Smooth muscle cell (in vitro differentiated cells): ENCODE results near the gene PPP1R3E. TPM values are rescaled to one million over a fixed set of nuclear protein-coding genes. Genes with fewer than 3 reads are reported as not detected.
A peak's percentile ranks its signal among the peaks of the same experiment; 100 is the strongest.
"Not testable (repeated sequence)": the region's sequence is repeated elsewhere in the genome, so short reads cannot be mapped to it uniquely, and the experiment has no call there.

Experiments used
- DNase-seq: peaks from one replicate; lab custom pipeline; 2025; ENCODE audit not compliant: unreplicated experiment; lab: John Stamatoyannopoulos, UW
- H2AFZ ChIP-seq: fragments of 200-600 bp; sonication (generic); 2 replicates; pipeline ENCODE4 v1.6.0; 2016; ENCODE audit warnings: antibody characterized with exemption, low read depth, mild to moderate bottlenecking
- H3F3A ChIP-seq: fragments of 200-600 bp; sonication (generic); 2 replicates; pipeline ENCODE4 v1.6.0; 2017; ENCODE audit warnings: antibody characterized with exemption, low read depth
- H3K27ac ChIP-seq: fragments of 200-600 bp; sonication (generic); 2 replicates; pipeline ENCODE4 v1.5.1; 2016; ENCODE audit warnings: low read depth, mild to moderate bottlenecking
- H3K27me3 ChIP-seq: fragments of 200-600 bp; sonication (generic); 2 replicates; pipeline ENCODE4 v1.6.1; 2016; ENCODE audit warnings: low read depth, mild to moderate bottlenecking
- H3K36me3 ChIP-seq: fragments of 200-600 bp; sonication (generic); 2 replicates; pipeline ENCODE4 v1.5.1; 2016; ENCODE audit warnings: low read depth
- H3K4me1 ChIP-seq: fragments of 200-600 bp; sonication (generic); 2 replicates; pipeline ENCODE4 v1.5.1; 2016; ENCODE audit warnings: low read depth
- H3K4me2 ChIP-seq: fragments of 200-600 bp; sonication (generic); 2 replicates; pipeline ENCODE4 v1.6.0; 2016; ENCODE audit warnings: mild to moderate bottlenecking
- H3K4me3 ChIP-seq: fragments of 200-600 bp; sonication (generic); 2 replicates; pipeline ENCODE4 v1.5.1; 2016; ENCODE audit warnings: mild to moderate bottlenecking
- H3K79me2 ChIP-seq: fragments of 200-600 bp; sonication (generic); 2 replicates; pipeline ENCODE4 v1.6.0; 2016; ENCODE audit warnings: low read depth, mild to moderate bottlenecking
- H3K9ac ChIP-seq: fragments of 200-600 bp; sonication (generic); 2 replicates; pipeline ENCODE4 v1.6.0; 2016; ENCODE audit warnings: low read depth
- H3K9me3 ChIP-seq: fragments of 200-600 bp; sonication (generic); replicated peaks from 2 replicates; pipeline ENCODE4 v1.5.1; 2016; ENCODE audit warnings: low read depth
- H4K20me1 ChIP-seq: fragments of 200-600 bp; sonication (generic); 2 replicates; pipeline ENCODE4 v1.6.0; 2016; ENCODE audit warnings: low read depth
- WGBS: methylation state at CpG from one replicate; pipeline ENCODE4 v1.1.7; 2016; ENCODE audit warnings: low lambda C conversion rate; 5-methylcytosine and 5-hydroxymethylcytosine counted together
- polyA plus RNA-seq: library from polyadenylated mRNA; unstranded; fragments of >200 nt; fragmentation: Nextera tagmentation; extraction: Ambion mirVana; gene quantifications from 2 replicates; pipeline ENCODE4 v1.2.1, GENCODE V29; 2016
- total RNA-seq: library from RNA; depleted of rRNA; stranded (reverse); fragments of >200 nt; gene quantifications from 2 replicates; pipeline ENCODE4 v1.2.3, GENCODE V29; 2014
- TF ChIP-seq, protein P1 (sequence below): fragments of 200-600 bp; sonication (generic); IDR thresholded peaks from 2 replicates; pipeline ENCODE4 v1.5.1; 2017; ENCODE audit warnings: borderline replicate concordance, mild to moderate bottlenecking, antibody characterized with exemption; ENCODE audit not compliant: insufficient read depth, poor library complexity, severe bottlenecking

PPP1R3E gene
- total and polyA plus RNA-seq, 2 experiments from 2014 or later = 0.71 to 2.0 TPM

DNA sequence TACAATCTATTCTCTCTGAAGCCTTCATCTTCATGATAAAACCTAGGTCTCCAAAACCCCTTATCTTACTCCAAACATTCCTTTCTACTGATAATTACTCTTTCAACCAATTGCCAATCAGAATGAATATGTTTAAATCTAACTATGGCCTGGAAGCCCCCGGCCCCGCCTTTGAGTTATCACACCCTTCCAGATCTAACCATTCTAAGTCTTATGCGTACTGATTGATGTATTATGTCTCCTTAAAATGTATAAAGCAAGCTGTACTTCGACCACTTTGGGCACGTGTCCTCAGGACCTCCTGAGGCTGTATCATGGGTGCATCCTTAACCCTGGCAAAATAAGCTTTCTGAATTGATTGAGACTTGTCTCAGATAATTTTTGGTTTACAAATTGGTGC, 33.0 kb upstream of the PPP1R3E start:
- no peak for DNase-seq
- Histone ChIP-seq H3K9ac (no peak overlapping the region), H3K27ac (no peak overlapping the region), H3K27me3 (no peaks in the 10 kb centered on the region), H3K4me3 (no peak overlapping the region), H3K4me2 (no peak overlapping the region), H3K4me1 (no peaks in the 10 kb centered on the region), H4K20me1 (no peaks in the 10 kb centered on the region), H3F3A (no peaks in the 10 kb centered on the region), H3K36me3 (no peaks in the 10 kb centered on the region), H2AFZ (no peak overlapping the region), H3K9me3 (no peaks in the 10 kb centered on the region), H3K79me2 (no peaks in the 10 kb centered on the region)
- 92% methylated on average over 5 of the region's 5 CpGs for WGBS
- TF ChIP-seq, protein P1, sequence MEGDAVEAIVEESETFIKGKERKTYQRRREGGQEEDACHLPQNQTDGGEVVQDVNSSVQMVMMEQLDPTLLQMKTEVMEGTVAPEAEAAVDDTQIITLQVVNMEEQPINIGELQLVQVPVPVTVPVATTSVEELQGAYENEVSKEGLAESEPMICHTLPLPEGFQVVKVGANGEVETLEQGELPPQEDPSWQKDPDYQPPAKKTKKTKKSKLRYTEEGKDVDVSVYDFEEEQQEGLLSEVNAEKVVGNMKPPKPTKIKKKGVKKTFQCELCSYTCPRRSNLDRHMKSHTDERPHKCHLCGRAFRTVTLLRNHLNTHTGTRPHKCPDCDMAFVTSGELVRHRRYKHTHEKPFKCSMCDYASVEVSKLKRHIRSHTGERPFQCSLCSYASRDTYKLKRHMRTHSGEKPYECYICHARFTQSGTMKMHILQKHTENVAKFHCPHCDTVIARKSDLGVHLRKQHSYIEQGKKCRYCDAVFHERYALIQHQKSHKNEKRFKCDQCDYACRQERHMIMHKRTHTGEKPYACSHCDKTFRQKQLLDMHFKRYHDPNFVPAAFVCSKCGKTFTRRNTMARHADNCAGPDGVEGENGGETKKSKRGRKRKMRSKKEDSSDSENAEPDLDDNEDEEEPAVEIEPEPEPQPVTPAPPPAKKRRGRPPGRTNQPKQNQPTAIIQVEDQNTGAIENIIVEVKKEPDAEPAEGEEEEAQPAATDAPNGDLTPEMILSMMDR = no peak

DNA sequence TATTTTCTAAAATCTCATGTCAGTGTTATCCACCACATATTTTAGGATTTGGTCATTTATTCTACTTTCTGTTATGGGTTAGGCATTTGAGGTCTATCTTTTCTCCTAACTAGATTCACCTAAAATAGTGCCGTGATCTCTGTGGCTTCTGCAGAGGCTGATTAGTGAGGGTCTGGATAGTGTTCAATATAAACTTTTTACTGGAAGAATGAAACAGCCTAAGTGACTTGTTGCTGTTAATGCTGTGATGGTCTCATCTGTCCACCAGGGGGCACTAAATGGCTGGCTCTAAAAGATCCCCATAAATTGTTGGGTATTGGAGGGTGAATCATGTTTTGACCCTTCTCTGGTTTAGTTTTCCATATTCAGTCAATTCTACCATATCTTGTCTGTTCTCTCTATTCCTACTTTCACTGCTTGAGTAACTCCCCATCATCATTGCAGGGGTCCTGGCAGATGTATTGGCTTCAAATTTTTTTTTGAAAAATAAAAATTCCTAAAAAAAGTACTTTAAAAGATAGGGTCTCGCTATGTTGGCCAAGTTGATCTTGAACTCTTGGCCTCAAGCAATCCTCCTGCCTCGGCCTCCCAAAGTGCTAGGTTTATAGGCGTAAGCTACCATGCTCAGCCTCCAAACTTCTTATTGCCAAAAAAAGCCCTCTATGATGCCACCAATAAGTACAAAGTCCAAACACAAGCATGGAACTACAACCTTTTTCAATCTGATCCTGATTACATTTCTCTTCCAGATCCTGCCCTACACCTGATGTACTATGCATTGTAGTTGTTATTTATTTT, 25.5 kb upstream of the PPP1R3E start:
- TF ChIP-seq, protein P1 = peak; percentile 83
- Histone ChIP-seq H3K4me1 (peaks cover 6% of the 10 kb centered on the region), H3K79me2 (peaks cover 9% of the 10 kb centered on the region), H3K4me2 (no peak overlapping the region), H3K4me3 (no peak overlapping the region), H2AFZ (no peak overlapping the region), H4K20me1 (peaks cover 19% of the 10 kb centered on the region), H3K36me3 (no peaks in the 10 kb centered on the region), H3K9me3 (no peaks in the 10 kb centered on the region), H3K9ac (no peak overlapping the region), H3K27me3 (no peaks in the 10 kb centered on the region), H3K27ac (no peak overlapping the region), H3F3A (peaks cover 26% of the 10 kb centered on the region)
- WGBS = 57% methylated on average over 4 of the region's 4 CpGs
- no peak for DNase-seq

DNA sequence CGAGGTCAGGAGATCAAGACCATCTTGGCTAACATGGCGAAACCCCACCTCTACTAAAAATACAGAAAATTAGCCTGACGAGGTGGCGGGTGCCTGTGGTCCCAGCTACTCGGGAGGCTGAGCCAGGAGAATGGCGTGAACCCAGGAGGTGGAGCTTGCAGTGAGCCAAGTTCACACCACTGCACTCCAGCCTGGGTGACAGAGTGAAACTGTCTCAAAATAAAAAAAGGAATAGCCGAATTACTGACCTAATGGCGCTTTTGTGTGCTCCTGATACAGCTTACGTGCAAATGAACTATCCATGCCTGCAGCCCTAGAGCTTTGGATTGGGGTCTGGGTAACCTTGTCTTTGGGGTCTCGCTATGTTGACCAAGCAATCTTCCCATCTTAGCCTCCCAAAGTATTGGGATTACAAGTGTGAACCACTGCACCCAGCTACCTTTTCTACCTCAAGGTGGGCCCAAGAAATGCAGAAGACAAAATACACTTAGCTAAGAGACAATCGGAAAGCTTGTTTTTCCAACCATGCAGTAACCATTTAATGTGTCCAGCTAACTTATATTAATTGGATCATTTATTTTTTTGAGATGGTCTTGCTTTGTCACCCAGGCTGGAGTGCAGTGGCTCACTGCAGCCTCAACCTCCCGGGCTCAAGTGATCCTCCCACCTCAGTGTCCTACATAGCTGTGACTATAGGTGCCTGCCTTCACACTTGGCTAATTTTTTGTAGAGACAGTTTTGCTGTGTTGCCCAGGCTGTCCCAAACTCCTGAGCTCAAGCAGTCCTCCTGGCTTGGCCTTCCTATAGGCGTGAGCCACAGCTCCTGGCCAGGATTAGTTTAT, 24.1 kb upstream of the PPP1R3E start:
- H2AFZ ChIP-seq = no peak overlapping the region
- H3K27me3 ChIP-seq = no peaks in the 10 kb centered on the region
- peaks cover 34% of the 10 kb centered on the region for H3F3A ChIP-seq
- H3K36me3 ChIP-seq = no peaks in the 10 kb centered on the region
- H3K4me1 ChIP-seq = peaks cover 13% of the 10 kb centered on the region
- no peak overlapping the region for H3K4me2 ChIP-seq
- H4K20me1 ChIP-seq = peaks cover 33% of the 10 kb centered on the region
- DNase-seq = no peak
- TF ChIP-seq, protein P1 = no peak
- peaks cover 23% of the 10 kb centered on the region for H3K79me2 ChIP-seq
- 86% methylated on average over 13 of the region's 13 CpGs for WGBS
- no peak overlapping the region for H3K9ac ChIP-seq
- no peak overlapping the region for H3K4me3 ChIP-seq
- H3K27ac ChIP-seq = no peak overlapping the region
- no peaks in the 10 kb centered on the region for H3K9me3 ChIP-seq

DNA sequence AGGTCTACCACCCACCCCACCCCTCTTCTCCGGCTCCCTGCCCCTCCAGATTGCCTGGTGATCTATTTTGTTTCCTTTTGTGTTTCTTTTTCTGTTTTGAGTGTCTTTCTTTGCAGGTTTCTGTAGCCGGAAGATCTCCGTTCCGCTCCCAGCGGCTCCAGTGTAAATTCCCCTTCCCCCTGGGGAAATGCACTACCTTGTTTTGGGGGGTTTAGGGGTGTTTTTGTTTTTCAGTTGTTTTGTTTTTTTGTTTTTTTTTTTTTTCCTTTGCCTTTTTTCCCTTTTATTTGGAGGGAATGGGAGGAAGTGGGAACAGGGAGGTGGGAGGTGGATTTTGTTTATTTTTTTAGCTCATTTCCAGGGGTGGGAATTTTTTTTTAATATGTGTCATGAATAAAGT, 23.1 kb upstream of the PPP1R3E start:
- Histone ChIP-seq H3K79me2 (peaks cover 25% of the 10 kb centered on the region), H3K27ac (peak overlapping the region; percentile 13), H4K20me1 (peaks cover 33% of the 10 kb centered on the region), H3F3A (peaks cover 34% of the 10 kb centered on the region), H3K4me1 (peaks cover 13% of the 10 kb centered on the region)
- not testable (repeated sequence) for H3K36me3 ChIP-seq, H2AFZ ChIP-seq, H3K4me3 ChIP-seq, H3K9ac ChIP-seq, DNase-seq, H3K4me2 ChIP-seq, H3K27me3 ChIP-seq, H3K9me3 ChIP-seq
- WGBS = 95% methylated on average over 5 of the region's 5 CpGs
